Naive thymus-derived CD4-positive, alpha-beta T cell (primary cell): ENCODE measurements around the gene ZIC2. TPM values are rescaled to one million over a fixed set of nuclear protein-coding genes. Genes with fewer than 3 reads are reported as not detected.

Source experiments
- ATAC-seq: fragments of 150-1000 bp; cut with Tn5 transposase; 2 replicates; pipeline ENCODE4 v1.10.0; 2021; ENCODE audit warnings: mild to moderate bottlenecking, moderate library complexity
- CTCF ChIA-PET: fragments of 350-600 bp; sonication (Branson Sonifier 250); formaldehyde crosslinking; loops from one replicate; lab custom pipeline; 2021; ENCODE audit warnings: antibody characterized with exemption; lab: Charles Lee
- POLR2A ChIA-PET: fragments of 350-600 bp; sonication (Branson Sonifier 250); formaldehyde crosslinking; loops from one replicate; lab custom pipeline; 2021; ENCODE audit warnings: antibody characterized with exemption, inconsistent platforms; lab: Charles Lee
- DNase-seq, 9 donors: peaks; one replicate each; pipeline versions ENCODE4 v3.0.0 to v3.0.0-alpha.2; 2020 to 2022; ENCODE audit warnings: mixed read lengths in 1 of 9
- H3K27ac ChIP-seq: one replicate; pipeline ENCODE4 v1.7.0; 2013; ENCODE audit warnings: mild to moderate bottlenecking, low read depth, low read length, moderate library complexity
- H3K27me3 ChIP-seq, 2 donors: one replicate each; pipeline ENCODE4 v1.7.0; 2013; ENCODE audit warnings: low read length in 2 of 2, mild to moderate bottlenecking in 2 of 2, moderate library complexity in 2 of 2; ENCODE audit not compliant: control insufficient read depth in 2 of 2, insufficient read depth in 2 of 2
- H3K36me3 ChIP-seq, 3 experiments: 1 replicate in 2 of 3; 2 replicates in 1 of 3; pipeline ENCODE4 v1.7.0; 2013; ENCODE audit warnings: low read length in 3 of 3, mild to moderate bottlenecking in 3 of 3, moderate library complexity in 1 of 3; ENCODE audit not compliant: insufficient read depth in 3 of 3, control insufficient read depth in 2 of 3
- H3K4me1 ChIP-seq, 2 donors: one replicate each; pipeline ENCODE4 v1.7.0; 2013; ENCODE audit warnings: low read length in 2 of 2, mild to moderate bottlenecking in 2 of 2, moderate library complexity in 1 of 2; ENCODE audit not compliant: control insufficient read depth in 2 of 2, insufficient read depth in 2 of 2
- H3K4me3 ChIP-seq: 2 replicates; pipeline ENCODE4 v1.7.0; 2013; ENCODE audit warnings: mild to moderate bottlenecking, low read length
- H3K9me3 ChIP-seq, 3 experiments: 1 replicate in 2 of 3; 2 replicates in 1 of 3; pipeline ENCODE4 v1.7.0; 2013; ENCODE audit warnings: low read length in 3 of 3; ENCODE audit not compliant: control insufficient read depth in 2 of 3
- H3K27ac Mint-ChIP-seq, 9 donors: one replicate each; pipeline ENCODE4 v1.8.0; 2020 to 2022; ENCODE audit warnings: mixed read lengths in 9 of 9, mild to moderate bottlenecking in 8 of 9, moderate library complexity in 5 of 9, inconsistent platforms in 2 of 9
- H3K27me3 Mint-ChIP-seq, 5 donors: one replicate each; pipeline ENCODE4 v1.8.0; 2021 to 2022; ENCODE audit warnings: mixed read lengths in 5 of 5, mild to moderate bottlenecking in 1 of 5
- H3K36me3 Mint-ChIP-seq, 5 donors: one replicate each; pipeline ENCODE4 v1.8.0; 2020 to 2022; ENCODE audit warnings: mixed read lengths in 5 of 5, mild to moderate bottlenecking in 3 of 5, inconsistent platforms in 1 of 5
- H3K4me1 Mint-ChIP-seq, 7 donors: one replicate each; pipeline ENCODE4 v1.8.0; 2020 to 2022; ENCODE audit warnings: mixed read lengths in 7 of 7, mild to moderate bottlenecking in 3 of 7, inconsistent platforms in 1 of 7
- H3K4me3 Mint-ChIP-seq, 10 donors: one replicate each; pipeline ENCODE4 v1.8.0; 2020 to 2022; ENCODE audit warnings: mild to moderate bottlenecking in 10 of 10, mixed read lengths in 10 of 10, moderate library complexity in 6 of 10, inconsistent platforms in 2 of 10
- H3K9me3 Mint-ChIP-seq, 11 donors: one replicate each; pipeline ENCODE4 v1.8.0; 2020 to 2022; ENCODE audit warnings: mixed read lengths in 11 of 11, mild to moderate bottlenecking in 4 of 11, inconsistent platforms in 1 of 11, moderate library complexity in 1 of 11
- intact Hi-C, 2 donors: fragments of 100-400 bp; cut with micrococcal nuclease; formaldehyde crosslinking; loops; one replicate each; pipeline ENCODE4 v1.15.1; 2023
- polyA plus RNA-seq, 2 donors: library from polyadenylated mRNA; unstranded; fragments of 300-500 nt; fragmentation: Illumina TruSeq; gene quantifications; one replicate each; pipeline ENCODE4 v1.2.3, GENCODE V29; 2021
- total RNA-seq, 6 experiments: library from RNA in 5 of 6; stranded (reverse) in 5 of 6; gene quantifications; 1 replicate in 5 of 6; 2 replicates in 1 of 6; pipeline ENCODE4 v1.2.3 and lab custom pipeline; 2021 to 2026

Gene ZIC2
- total RNA-seq (under 1 TPM in 1 of 5 experiments, not detected in 4; 0.51 TPM), polyA plus RNA-seq (not detected), total RNA-seq (lab: John Stamatoyannopoulos, UW) (not detected)

DNA sequence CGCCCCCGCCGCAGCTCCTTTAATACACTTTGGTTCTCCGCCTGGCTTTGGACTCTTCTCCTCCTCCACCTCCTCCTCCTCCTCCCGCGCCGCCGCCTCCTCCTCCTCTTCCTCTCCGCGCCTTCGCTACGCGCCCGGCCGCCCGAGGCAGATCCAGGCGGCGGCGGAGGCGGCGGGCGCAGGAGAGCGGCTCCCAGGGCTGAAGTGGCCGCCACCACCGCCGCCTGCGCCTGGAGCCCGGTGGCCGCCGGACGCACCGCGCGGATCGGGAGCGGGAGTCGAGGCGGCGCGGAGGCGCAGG, at the start of gene ZIC2:
TSS of gene ZIC2 (plus strand) at position 50 of the 301 bp plus-strand sequence. CDS start 281 bp downstream, outside the sequence.
- Histone ChIP-seq H3K27me3 (peaks cover 30 to 65% of the 10 kb centered on the region in 2 donors), H3K4me1 (peaks cover 8 to 18% of the 10 kb centered on the region in 2 donors), H3K36me3 (no peaks in the 10 kb centered on the region), H3K27ac (no peak within 1 kb of the TSS), H3K9me3 (peaks cover 0 to 36% (median 6%) of the 10 kb centered on the region in 3 experiments), H3K4me3 (peak within 1 kb of the TSS; percentile 15)
- peaks cover 0 to 58% (median 24%) of the 10 kb centered on the region in 11 donors for H3K9me3 Mint-ChIP-seq
- ATAC-seq = peak; percentile 3
- peak in 2 of 9 donors; percentile 18 to 21 for DNase-seq
- POLR2A ChIA-PET = interaction anchor here (1.1 to 1.8 kb wide), 3 partner anchors 10 to 15 kb away, joined by 3 to 8 read pairs (median 4); no protein-coding TSS in a partner anchor
- H3K36me3 Mint-ChIP-seq = peaks cover 0 to 27% (median 3%) of the 10 kb centered on the region in 5 donors
- CTCF ChIA-PET = interaction anchor here (0.5 kb wide), 1 partner anchor 53 kb away, joined by 3 read pairs; no protein-coding TSS in a partner anchor
- peaks cover 49 to 69% (median 54%) of the 10 kb centered on the region in 5 donors for H3K27me3 Mint-ChIP-seq
- H3K4me1 Mint-ChIP-seq = peaks cover 0 to 41% (median 28%) of the 10 kb centered on the region in 7 donors
- peak within 1 kb of the TSS; percentile 39 to 79 (median 64) for H3K4me3 Mint-ChIP-seq
- peak within 1 kb of the TSS in 8 of 9 donors; percentile 61 to 96 (median 70) for H3K27ac Mint-ChIP-seq
- intact Hi-C loops = loop anchor here (1.0 to 5.0 kb wide), 3 partner anchors 7 to 484 kb away; no protein-coding TSS in a partner anchor

DNA sequence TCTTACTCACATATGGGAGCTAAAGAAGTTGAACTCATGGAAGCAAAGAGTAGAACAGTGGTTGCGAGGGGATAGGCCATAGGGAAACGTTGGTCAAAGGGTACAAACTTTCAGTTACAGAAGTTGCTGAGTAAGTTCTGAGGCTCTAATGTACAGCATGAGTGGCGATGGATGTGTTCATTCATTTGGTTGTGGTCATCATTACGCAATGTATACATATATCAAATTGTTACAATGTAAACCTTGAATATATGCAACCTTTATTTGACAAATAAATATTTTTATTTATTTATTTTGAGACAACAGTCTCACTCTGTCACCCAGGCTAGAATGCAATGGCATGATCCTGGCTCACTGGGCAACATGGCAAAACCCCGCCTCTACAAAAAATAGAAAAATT, 48.7 kb upstream of the ZIC2 start:
- Mint-ChIP-seq H3K9me3 (peaks cover 0 to 4% (median 0%) of the 10 kb centered on the region in 11 donors), H3K27ac (no peak overlapping the region), H3K27me3 (peaks cover 16 to 36% (median 22%) of the 10 kb centered on the region in 5 donors), H3K4me3 (no peak overlapping the region), H3K4me1 (peaks cover 0 to 7% (median 0%) of the 10 kb centered on the region in 7 donors), H3K36me3 (no peaks in the 10 kb centered on the region)
- Histone ChIP-seq H3K4me3 (no peak overlapping the region), H3K9me3 (no peaks in the 10 kb centered on the region), H3K27me3 (no peaks in the 10 kb centered on the region), H3K27ac (no peak overlapping the region), H3K4me1 (no peaks in the 10 kb centered on the region), H3K36me3 (no peaks in the 10 kb centered on the region)
- CTCF ChIA-PET = no interaction called here
- POLR2A ChIA-PET = no interaction called here
- DNase-seq = no peak
- intact Hi-C loops = no loop called here
- ATAC-seq = no peak

DNA sequence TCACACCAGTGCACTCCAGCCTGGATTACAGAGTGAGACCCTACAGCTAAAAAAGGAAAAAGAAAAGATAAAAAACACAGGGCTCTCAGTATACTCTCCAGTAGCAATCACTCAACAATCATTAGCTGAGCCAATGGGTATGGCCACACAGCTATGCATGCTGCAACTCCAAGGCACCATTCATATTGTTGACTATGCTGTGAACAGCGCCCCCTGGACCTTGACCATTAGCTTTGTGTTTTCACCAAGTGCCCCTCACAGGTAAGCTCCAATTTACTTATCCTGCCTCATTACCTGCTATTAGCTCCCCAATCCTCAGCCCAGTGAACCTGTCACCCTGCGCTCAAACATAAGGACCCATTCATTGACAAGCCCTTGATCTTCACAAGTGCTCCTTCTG, 45.8 kb upstream of the ZIC2 start:
- H3K27me3 Mint-ChIP-seq = peaks cover 13 to 30% (median 19%) of the 10 kb centered on the region in 5 donors
- no peaks in the 10 kb centered on the region for H3K4me1 ChIP-seq
- intact Hi-C loops = no loop called here
- ATAC-seq (no peak), DNase-seq (no peak)
- no peak overlapping the region for H3K4me3 Mint-ChIP-seq
- H3K9me3 ChIP-seq = no peaks in the 10 kb centered on the region
- H3K4me3 ChIP-seq = no peak overlapping the region
- ChIA-PET CTCF (interaction anchor here (0.6 kb wide), 1 partner anchor 9 kb away, joined by 3 read pairs; no protein-coding TSS in a partner anchor), POLR2A (no interaction called here)
- H3K27ac ChIP-seq = no peak overlapping the region
- H3K4me1 Mint-ChIP-seq = peaks cover 0 to 6% (median 0%) of the 10 kb centered on the region in 7 donors
- H3K27ac Mint-ChIP-seq = no peak overlapping the region
- H3K36me3 ChIP-seq = no peaks in the 10 kb centered on the region
- no peaks in the 10 kb centered on the region for H3K36me3 Mint-ChIP-seq
- H3K9me3 Mint-ChIP-seq = peaks cover 0 to 4% (median 0%) of the 10 kb centered on the region in 11 donors
- H3K27me3 ChIP-seq = no peaks in the 10 kb centered on the region

DNA sequence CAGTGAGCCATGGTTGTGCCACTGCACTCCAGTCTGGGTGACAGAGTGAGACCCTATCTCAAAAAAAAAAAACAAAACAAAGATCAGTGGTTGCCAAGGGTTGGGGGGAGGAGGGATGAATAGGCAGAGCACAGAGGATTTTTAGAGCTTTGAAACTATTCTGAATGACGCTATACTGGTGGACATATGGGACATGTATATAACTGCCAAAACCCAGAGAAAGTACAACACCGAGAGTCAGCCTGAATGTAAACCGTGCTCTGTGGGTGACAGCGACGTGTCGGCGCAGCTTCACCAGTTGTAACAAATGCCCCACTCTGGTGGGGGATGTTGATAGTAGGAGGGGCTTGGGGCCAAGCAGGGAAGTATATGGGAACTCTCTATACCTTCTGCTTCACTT, 42.9 kb upstream of the ZIC2 start:
- Histone ChIP-seq H3K36me3 (no peaks in the 10 kb centered on the region), H3K4me1 (no peaks in the 10 kb centered on the region), H3K27ac (no peak overlapping the region), H3K9me3 (no peaks in the 10 kb centered on the region), H3K4me3 (no peak overlapping the region), H3K27me3 (no peaks in the 10 kb centered on the region)
- intact Hi-C loops = no loop called here
- DNase-seq (no peak), ATAC-seq (no peak)
- no peak overlapping the region for H3K27ac Mint-ChIP-seq
- H3K4me3 Mint-ChIP-seq = no peak overlapping the region
- POLR2A ChIA-PET = no interaction called here
- H3K4me1 Mint-ChIP-seq = no peaks in the 10 kb centered on the region
- peaks cover 0 to 1% (median 0%) of the 10 kb centered on the region in 11 donors for H3K9me3 Mint-ChIP-seq
- CTCF ChIA-PET = interaction anchor here (0.6 kb wide), 1 partner anchor 36 kb away, joined by 3 read pairs; no protein-coding TSS in a partner anchor
- no peaks in the 10 kb centered on the region for H3K36me3 Mint-ChIP-seq
- H3K27me3 Mint-ChIP-seq = peaks cover 15 to 49% (median 21%) of the 10 kb centered on the region in 5 donors

DNA sequence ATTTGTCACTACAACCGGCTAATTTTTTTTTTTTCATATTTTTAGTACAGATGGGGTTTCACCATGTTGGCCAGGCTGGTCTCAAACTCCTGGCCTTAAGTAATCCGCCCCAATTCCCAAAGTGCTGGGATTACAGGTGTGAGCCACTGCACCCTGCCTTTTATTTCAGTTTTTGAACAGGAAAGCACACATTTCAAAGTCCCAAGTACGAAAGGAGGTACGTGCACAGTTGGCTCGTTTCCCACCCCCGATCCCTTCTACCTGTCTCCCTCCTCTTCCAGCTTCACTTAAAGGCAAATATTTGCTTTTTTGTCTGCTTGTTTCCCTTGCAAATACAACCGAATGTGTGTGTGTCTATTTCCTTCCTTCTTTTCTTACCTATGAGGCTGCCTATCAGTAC, 40.5 kb upstream of the ZIC2 start:
- ATAC-seq (no peak), DNase-seq (no peak)
- peaks cover 0 to 3% of the 10 kb centered on the region in 2 donors for H3K27me3 ChIP-seq
- Mint-ChIP-seq H3K9me3 (peaks cover 0 to 1% (median 0%) of the 10 kb centered on the region in 11 donors), H3K27ac (no peak overlapping the region), H3K4me1 (peaks cover 0 to 3% (median 0%) of the 10 kb centered on the region in 7 donors), H3K4me3 (no peak overlapping the region), H3K27me3 (peaks cover 19 to 51% (median 27%) of the 10 kb centered on the region in 5 donors), H3K36me3 (no peaks in the 10 kb centered on the region)
- POLR2A ChIA-PET = no interaction called here
- intact Hi-C loops = no loop called here
- H3K36me3 ChIP-seq = no peaks in the 10 kb centered on the region
- H3K27ac ChIP-seq = no peak overlapping the region
- H3K4me1 ChIP-seq = no peaks in the 10 kb centered on the region
- no peak overlapping the region for H3K4me3 ChIP-seq
- H3K9me3 ChIP-seq = no peaks in the 10 kb centered on the region
- CTCF ChIA-PET = no interaction called here

DNA sequence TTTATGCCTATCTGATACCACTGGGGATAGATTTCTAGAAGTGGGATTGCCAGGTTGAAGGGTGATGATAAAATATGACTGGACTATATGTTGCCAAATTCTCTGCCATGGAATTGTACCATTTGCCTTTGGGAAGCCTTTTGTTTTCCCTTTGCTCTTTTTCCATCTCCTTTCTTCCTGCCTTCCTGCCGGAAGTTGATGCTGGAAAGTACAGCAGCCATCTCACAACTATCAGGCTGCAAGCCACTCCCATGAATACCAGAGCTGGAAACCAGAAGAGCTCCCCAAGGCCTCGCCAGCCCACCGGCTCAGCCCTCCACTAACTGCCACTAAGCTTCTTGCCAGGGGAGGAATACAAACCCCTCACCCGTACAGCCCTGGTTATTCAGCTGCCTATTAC, 39.7 kb upstream of the ZIC2 start:
- Mint-ChIP-seq H3K4me1 (peaks cover 0 to 3% (median 0%) of the 10 kb centered on the region in 7 donors), H3K4me3 (no peak overlapping the region), H3K9me3 (peaks cover 0 to 1% (median 0%) of the 10 kb centered on the region in 11 donors), H3K36me3 (no peaks in the 10 kb centered on the region), H3K27me3 (peaks cover 20 to 56% (median 31%) of the 10 kb centered on the region in 5 donors), H3K27ac (no peak overlapping the region)
- Histone ChIP-seq H3K9me3 (no peaks in the 10 kb centered on the region), H3K27ac (no peak overlapping the region), H3K36me3 (no peaks in the 10 kb centered on the region), H3K4me3 (no peak overlapping the region), H3K27me3 (peaks cover 0 to 3% of the 10 kb centered on the region in 2 donors), H3K4me1 (no peaks in the 10 kb centered on the region)
- ChIA-PET POLR2A (no interaction called here), CTCF (no interaction called here)
- no peak for DNase-seq
- intact Hi-C loops = no loop called here
- no peak for ATAC-seq

DNA sequence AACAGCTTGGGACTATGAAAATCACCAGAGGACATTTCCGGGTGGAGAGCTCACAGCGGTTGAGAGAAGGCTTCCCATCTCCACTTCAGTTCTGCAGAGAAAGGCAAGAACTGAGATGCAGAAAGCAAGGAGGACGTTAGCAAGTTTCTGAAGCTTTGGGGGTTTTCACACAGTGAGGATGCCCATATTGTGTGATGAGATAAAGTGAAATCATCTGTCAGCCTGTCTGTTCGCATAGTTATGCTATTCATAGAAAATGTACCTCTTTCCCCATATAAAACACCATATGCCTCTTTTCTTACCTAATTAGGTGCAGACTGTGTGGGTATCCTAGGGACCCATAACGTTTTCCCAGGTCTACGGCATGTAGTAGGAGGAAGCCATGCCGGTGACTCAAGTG, 37.5 kb upstream of the ZIC2 start:
- H3K36me3 Mint-ChIP-seq = no peaks in the 10 kb centered on the region
- peaks cover 0 to 3% of the 10 kb centered on the region in 2 donors for H3K27me3 ChIP-seq
- CTCF ChIA-PET = no interaction called here

More for the DNA sequence above, 37.5 kb upstream of the ZIC2 start:
- H3K4me3 Mint-ChIP-seq = no peak overlapping the region
- Histone ChIP-seq H3K9me3 (no peaks in the 10 kb centered on the region), H3K36me3 (no peaks in the 10 kb centered on the region), H3K27ac (no peak overlapping the region), H3K4me1 (no peaks in the 10 kb centered on the region), H3K4me3 (no peak overlapping the region)
- peaks cover 0 to 2% (median 0%) of the 10 kb centered on the region in 11 donors for H3K9me3 Mint-ChIP-seq
- POLR2A ChIA-PET = no interaction called here
- peaks cover 29 to 61% (median 43%) of the 10 kb centered on the region in 5 donors for H3K27me3 Mint-ChIP-seq
- H3K27ac Mint-ChIP-seq = peak overlapping the region in 1 of 9 donors; percentile 66
- intact Hi-C loops = no loop called here
- DNase-seq (no peak), ATAC-seq (no peak)
- peaks cover 0 to 3% (median 0%) of the 10 kb centered on the region in 7 donors for H3K4me1 Mint-ChIP-seq
